Measurements from ENCODE around the gene NKX2-4. TPM values are rescaled to one million over a fixed set of nuclear protein-coding genes. Genes with fewer than 3 reads are reported as not detected.

NKX2-4 gene
- total RNA-seq, 4 donors from 2014 or later, result not detected

DNA sequence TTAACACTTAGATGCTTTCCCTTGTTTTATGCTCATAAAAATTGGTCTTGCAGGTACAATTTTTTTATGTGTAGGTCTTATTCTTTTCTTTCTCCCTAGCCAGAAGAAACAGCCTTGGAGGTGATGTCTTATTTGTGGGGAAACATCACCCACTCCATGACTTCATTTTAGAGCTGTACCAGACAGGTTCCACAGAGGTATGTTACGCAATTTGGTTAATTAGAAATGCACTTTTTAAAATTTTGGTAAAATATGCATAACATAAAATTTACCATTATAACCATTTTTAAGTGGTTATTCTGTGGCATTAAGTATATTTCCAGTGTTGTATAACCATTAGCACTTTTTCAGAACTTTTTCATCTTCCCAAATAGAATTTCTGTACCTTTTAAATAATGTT is 41.3 kb downstream of the NKX2-4 start:
- Histone ChIP-seq H3K4me1 (peaks cover 0 to 6% (median 0%) of the 10 kb centered on the region in 3 donors), H3K9me3 (no peaks in the 10 kb centered on the region), H3K27me3 (no peaks in the 10 kb centered on the region), H3K36me3 (peaks cover 4 to 63% of the 10 kb centered on the region in 2 donors), H3K27ac (no peak overlapping the region), H3K4me3 (no peak overlapping the region)
- ATAC-seq, result no peak
- WGBS, 2 donors (ENCODE audit: low coverage in 1 of 2), result 0 to 60% methylated on average over 1 of the region's 1 CpG
- TF ChIP-seq POLR2A (IDR thresholded peaks at IDR 0.05), result no peak
- TF ChIP-seq EP300 (IDR thresholded peaks at IDR 0.05), result no peak
- TF ChIP-seq, protein P1, sequence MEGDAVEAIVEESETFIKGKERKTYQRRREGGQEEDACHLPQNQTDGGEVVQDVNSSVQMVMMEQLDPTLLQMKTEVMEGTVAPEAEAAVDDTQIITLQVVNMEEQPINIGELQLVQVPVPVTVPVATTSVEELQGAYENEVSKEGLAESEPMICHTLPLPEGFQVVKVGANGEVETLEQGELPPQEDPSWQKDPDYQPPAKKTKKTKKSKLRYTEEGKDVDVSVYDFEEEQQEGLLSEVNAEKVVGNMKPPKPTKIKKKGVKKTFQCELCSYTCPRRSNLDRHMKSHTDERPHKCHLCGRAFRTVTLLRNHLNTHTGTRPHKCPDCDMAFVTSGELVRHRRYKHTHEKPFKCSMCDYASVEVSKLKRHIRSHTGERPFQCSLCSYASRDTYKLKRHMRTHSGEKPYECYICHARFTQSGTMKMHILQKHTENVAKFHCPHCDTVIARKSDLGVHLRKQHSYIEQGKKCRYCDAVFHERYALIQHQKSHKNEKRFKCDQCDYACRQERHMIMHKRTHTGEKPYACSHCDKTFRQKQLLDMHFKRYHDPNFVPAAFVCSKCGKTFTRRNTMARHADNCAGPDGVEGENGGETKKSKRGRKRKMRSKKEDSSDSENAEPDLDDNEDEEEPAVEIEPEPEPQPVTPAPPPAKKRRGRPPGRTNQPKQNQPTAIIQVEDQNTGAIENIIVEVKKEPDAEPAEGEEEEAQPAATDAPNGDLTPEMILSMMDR (IDR thresholded peaks at IDR 0.05), result no peak
- no peak for TF ChIP-seq POLR2AphosphoS5 (IDR thresholded peaks at IDR 0.05)

DNA sequence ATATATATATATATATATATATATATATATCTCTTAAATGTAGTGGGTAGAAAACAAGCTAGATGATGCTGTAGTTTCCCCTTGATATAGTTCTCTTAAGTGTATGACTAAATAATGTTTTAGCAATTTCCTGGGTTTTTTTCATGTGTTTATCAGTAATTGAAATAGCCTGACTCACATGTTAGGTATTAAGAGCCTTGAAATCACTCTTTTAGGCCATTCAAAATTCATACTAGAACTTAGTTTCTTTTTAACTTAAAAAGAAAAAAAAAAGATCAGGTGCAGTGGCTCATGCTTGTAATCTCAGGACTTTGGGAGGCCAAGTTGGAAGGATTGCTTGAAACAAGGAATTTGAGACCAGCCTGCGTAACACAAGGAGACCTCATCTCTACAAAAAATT is 44.1 kb downstream of the NKX2-4 start:
- peaks cover 4 to 65% of the 10 kb centered on the region in 2 donors for H3K36me3 ChIP-seq
- H3K4me3 ChIP-seq, result no peak overlapping the region
- no peaks in the 10 kb centered on the region for H3K27me3 ChIP-seq
- H3K27ac ChIP-seq, result no peak overlapping the region
- H3K9me3 ChIP-seq, result no peaks in the 10 kb centered on the region
- ATAC-seq, result no peak
- TF ChIP-seq POLR2A (IDR thresholded peaks at IDR 0.05) (no peak), POLR2AphosphoS5 (IDR thresholded peaks at IDR 0.05) (no peak), EP300 (IDR thresholded peaks at IDR 0.05) (no peak)
- TF ChIP-seq, protein P1 (IDR thresholded peaks at IDR 0.05), result no peak
- no peaks in the 10 kb centered on the region for H3K4me1 ChIP-seq
- WGBS, 2 donors (ENCODE audit: low coverage in 1 of 2), result 100% methylated on average over 1 of the region's 1 CpG; no CpG with 5 or more reads in 1 of the 2 donors

DNA sequence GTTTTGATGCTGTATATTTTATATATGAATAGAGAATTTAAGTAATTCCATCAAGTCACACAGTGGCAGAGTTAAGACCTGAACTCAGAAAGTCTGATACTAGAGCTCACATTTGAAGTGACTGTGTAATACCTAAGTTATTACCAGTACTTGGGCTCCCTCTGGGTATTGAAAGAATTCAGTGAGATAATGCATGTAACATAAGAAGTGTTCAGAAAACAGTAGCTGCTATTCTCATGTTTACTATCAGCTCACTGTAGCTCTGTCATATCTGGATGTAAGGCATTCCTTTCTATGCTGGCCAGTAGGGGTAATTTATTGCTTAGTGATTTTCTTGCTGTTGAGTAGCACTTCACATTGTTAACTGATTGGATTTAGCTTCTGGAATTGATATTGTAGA is 44.6 kb downstream of the NKX2-4 start:
- Histone ChIP-seq H3K4me3 (no peak overlapping the region), H3K4me1 (no peaks in the 10 kb centered on the region), H3K27ac (no peak overlapping the region), H3K36me3 (peaks cover under 1 to 65% of the 10 kb centered on the region in 2 donors), H3K9me3 (no peaks in the 10 kb centered on the region), H3K27me3 (no peaks in the 10 kb centered on the region)
- ATAC-seq, result no peak
- TF ChIP-seq EP300 (IDR thresholded peaks at IDR 0.05) (no peak), POLR2AphosphoS5 (IDR thresholded peaks at IDR 0.05) (no peak), POLR2A (IDR thresholded peaks at IDR 0.05) (no peak)
- TF ChIP-seq, protein P1 (IDR thresholded peaks at IDR 0.05), result no peak

Small RNA genes within 50 kb of the gene (small RNA-seq; reads per million reads assigned to genes)
- gene RN7SKP140, result 0 reads per million in 4 donors

Other genes starting within 250 kb of the NKX2-4 start
- 10 to 100 TPM; 55.5 to 80.8 (median 68.4) TPM for gene XRN2, start 94.2 kb downstream of the NKX2-4 start, total RNA-seq
- not detected for gene NKX2-2, start 116.5 kb upstream of the NKX2-4 start, total RNA-seq

Data from gastroesophageal sphincter (tissue), 4 donors.